RCC 7860 (cell line): Measurements from ENCODE around the gene PAPPA2.

Source experiments
- DNase-seq: peaks from one replicate; pipeline ENCODE4 v3.0.0-alpha.2; 2015; ENCODE audit warnings: low spot score
- FAIRE-seq: peaks from 2 replicates; lab custom pipeline; 2012; peaks lifted over from hg19 to GRCh38; lab: Jason Lieb, UNC

PAPPA2 gene

DNA sequence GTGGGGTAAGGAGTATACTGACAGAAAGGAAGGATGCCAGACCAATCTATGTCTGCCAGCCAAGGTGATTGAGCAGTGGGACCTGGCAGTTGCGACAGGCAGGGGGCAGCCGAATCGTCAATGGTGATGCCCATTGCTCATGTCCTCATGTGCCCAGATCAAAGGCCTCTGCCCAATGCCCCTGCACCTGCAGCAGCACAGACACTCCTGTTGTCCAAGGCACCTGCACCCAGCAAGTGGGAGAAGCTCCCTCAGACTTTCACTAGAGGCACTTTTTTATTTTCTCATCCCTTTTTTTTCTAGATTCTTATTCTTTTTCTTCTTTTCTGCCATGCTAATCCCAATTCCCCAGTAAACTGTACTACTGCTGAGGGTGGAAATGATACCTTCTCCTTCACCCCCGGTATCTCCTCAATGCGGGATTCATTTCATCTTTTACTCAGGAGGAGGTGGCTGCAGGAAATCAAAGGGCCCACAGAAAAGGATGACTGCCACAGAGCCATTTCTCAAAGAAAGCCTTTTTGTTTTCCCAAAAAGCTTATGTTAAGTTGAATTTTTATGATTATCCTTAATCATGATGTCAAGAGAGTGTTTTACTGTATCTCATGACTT is 332.0 kb downstream of the PAPPA2 start:
- no peak for FAIRE-seq

GRCh38 chr1:176795929-176796328 is 333.0 kb downstream of the PAPPA2 start:
- DNase-seq: peak; percentile 7
- FAIRE-seq: no peak

More for the DNA sequence above, 332.0 kb downstream of the PAPPA2 start:
- DNase-seq: no peak

GRCh38 chr1:176796583-176796982 is 333.6 kb downstream of the PAPPA2 start:
- FAIRE-seq (no peak), DNase-seq (no peak)

GRCh38 chr1:176799327-176799726 is 336.4 kb downstream of the PAPPA2 start:
- no peak for DNase-seq
- no peak for FAIRE-seq

DNA sequence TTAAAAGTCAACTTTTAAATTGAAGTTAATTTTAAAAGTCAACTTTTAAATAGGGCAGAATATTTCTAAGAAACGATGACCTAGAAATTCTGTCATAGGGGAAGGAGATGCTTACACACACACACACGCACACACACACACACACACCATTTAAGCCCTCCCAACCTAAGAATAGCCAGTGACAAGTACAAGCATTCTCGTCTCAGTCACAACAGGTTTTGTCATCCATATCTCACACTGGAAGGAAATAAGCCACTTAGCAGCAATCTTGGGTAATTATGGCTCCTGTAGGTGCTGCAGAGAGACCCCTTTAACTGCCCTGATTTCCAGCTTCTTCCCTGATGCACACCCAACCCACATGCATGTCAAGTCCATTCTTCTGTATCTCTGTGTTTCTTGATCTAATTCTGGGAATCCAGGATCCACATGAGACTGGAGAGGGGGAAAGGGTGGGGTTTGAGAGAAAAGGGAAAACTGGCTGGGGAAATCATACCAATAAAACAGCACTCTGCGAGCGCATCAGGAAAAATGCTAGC is 338.1 kb downstream of the PAPPA2 start:
- FAIRE-seq (no peak), DNase-seq (no peak)

GRCh38 chr1:176801514-176802020 is 338.6 kb downstream of the PAPPA2 start:
- DNase-seq (no peak), FAIRE-seq (no peak)

- DNase-seq (no peak), FAIRE-seq (no peak)
Observed at GRCh38 chr1:176802316-176802715, 339.3 kb downstream of the PAPPA2 start.

GRCh38 chr1:176803042-176803441 is 340.1 kb downstream of the PAPPA2 start:
- FAIRE-seq (no peak), DNase-seq (no peak)

DNA sequence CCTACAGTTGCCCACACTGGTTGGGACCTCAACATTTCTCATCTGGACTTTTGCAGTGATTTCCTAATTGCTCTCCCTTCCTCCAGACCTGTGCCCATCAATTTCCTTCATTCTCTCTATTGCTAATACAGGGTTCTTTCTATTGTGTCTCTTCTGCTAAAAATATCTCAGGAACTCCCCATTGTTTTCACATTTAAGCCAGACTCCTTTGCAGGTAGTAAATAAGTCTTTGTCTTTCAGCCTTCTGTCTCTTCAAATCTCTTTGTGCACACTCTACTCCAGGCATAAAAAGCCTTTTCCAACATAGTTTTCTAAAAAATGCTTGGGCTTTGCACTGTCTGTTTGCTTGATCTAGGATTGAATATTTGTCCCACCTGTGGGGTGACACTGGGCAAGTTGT is 340.6 kb downstream of the PAPPA2 start:
- no peak for DNase-seq
- no peak for FAIRE-seq

GRCh38 chr1:176809292-176809691 is 346.3 kb downstream of the PAPPA2 start:
- no peak for DNase-seq
- FAIRE-seq: no peak

- FAIRE-seq: no peak
- DNase-seq: no peak
Observed at GRCh38 chr1:176811511-176812288, 348.7 kb downstream of the PAPPA2 start.

DNA sequence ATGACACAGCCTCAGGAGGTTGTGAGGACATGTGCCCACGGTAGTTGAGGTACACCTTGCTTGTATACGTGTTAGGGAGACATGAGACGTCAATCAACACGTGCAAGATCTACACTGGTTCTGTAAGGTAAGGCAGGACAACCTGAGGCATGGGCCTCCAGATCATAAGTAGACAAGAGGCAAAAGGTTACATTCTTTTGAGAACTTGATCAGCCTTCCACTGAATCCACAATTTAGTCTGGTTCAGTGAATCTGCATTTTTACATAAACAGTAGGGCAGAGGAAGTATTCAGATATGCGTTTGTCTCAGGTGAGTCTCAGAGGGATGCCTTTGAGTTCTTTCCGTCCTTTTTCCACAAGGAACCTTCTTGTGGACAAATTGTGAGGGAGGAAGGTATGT is 352.6 kb downstream of the PAPPA2 start:
- no peak for FAIRE-seq
- no peak for DNase-seq

GRCh38 chr1:176816232-176816631 is 353.3 kb downstream of the PAPPA2 start:
- FAIRE-seq (no peak), DNase-seq (no peak)

DNA sequence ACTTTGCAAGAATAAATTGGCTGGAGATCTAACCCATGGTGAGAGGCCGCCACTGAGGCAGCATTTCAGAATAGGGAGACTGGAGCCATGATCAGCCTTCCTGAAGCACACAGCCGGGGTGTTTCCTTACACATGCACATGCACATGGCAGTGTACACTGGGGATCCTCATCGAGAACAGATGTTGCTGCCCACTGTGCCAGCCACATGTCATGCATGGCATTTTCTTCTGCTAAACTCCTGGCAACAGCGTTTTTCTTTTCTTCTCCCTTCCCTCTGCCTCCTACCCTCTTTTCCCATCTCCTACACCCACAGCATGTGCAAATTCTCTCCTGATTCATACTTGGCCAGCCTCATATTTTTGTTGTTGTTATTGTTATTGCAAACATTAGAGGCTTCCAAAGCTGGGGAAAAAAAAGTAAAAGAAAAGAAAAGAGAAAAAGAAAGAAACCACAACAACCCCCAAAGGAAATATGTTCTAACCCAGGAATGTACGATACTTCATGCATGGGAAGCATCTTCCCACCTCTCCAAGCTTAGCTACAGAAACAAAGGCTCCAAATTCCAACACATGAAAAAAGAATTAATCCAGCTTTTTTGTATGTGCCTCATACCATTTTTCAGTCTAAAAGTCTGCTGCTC is 357.5 kb downstream of the PAPPA2 start:
- DNase-seq: no peak
- FAIRE-seq: no peak

DNA sequence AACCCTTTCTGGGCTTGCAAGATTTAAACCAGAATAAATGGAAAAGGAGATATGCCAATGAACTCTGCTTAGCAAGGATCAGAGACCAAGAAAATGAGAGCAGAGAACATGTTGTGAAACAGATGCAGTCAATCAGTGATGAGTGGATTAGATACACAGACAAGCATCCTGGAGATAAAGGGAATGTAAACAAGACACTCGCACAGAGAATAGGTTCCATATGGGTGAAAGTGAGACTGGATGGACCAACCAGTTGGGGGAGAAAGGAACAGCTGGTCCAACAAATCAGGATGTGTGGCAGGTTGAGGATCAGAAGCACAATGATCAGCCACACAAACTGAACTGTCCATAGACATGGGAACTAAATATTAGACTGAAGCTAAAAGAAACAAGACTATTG is 363.3 kb downstream of the PAPPA2 start:
- FAIRE-seq (no peak), DNase-seq (no peak)

GRCh38 chr1:176829261-176829660 is 366.3 kb downstream of the PAPPA2 start:
- DNase-seq: no peak
- FAIRE-seq: no peak

- FAIRE-seq (no peak), DNase-seq (no peak)
Observed at GRCh38 chr1:176831150-176831549, 368.2 kb downstream of the PAPPA2 start.

GRCh38 chr1:176837708-176838107 is 374.7 kb downstream of the PAPPA2 start:
- no peak for DNase-seq

DNA sequence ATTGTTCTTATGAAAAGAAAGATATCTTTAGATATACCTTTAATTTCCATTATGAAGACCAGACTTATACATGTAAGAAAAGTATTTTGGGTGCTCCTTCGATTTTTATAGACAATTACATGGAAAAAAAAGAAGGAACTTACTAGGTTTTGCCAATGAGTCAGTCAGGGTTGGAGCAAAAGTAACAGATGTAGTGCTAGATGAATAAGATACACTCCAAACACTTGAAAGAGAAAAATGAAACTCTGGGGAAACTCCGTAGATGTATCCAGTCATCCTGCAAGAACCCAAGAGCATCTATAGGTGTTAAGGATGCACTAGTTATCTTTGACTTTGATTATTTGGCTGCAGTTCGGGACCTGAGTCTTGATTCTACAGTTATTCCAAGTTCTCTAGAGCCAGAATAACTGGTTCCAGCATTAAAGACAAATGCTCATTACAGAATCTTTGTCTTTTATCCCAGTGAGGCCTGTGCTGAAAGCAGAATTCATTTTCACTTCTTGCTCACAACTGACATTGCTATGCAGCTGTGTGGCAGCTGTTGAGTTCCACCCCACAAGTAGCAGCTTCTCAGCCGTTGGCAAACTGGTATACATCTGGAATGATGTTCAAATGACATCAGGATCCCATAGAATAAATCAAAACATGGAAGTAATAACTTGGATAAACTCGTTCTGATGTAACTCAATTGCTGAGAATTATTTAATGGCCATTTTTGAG is 375.5 kb downstream of the PAPPA2 start:
- DNase-seq (no peak), FAIRE-seq (no peak)

More at GRCh38 chr1:176837708-176838107, 374.7 kb downstream of the PAPPA2 start:
- no peak for FAIRE-seq

- FAIRE-seq (no peak), DNase-seq (no peak)
Observed at GRCh38 chr1:176839216-176839615, 376.2 kb downstream of the PAPPA2 start.

DNA sequence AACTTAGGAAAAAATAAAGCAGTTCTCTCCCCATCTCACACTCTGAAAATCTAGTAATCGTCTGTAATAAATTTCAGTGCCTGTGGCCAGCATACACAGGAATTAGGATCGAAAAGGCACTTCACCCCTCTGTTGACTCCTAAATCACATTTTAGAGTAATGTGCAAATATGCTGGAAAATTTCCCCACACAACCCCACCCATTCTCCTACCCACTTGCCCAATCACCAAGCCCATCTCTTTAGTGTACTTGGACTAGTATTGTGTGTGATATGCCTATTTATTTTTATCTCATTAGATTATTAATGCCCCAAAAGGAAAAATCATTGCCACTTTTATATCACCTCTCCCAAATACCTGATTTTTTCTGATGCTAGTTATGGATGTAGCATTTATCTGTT is 378.3 kb downstream of the PAPPA2 start:
- FAIRE-seq (no peak), DNase-seq (no peak)
